GM19193 (cell line): Measurements from ENCODE around the gene RGS6.

Experiments
- POLR2A ChIP-seq: IDR thresholded peaks from 4 replicates; pipeline ENCODE4 v1.6.1; 2011; ENCODE audit not compliant: insufficient read depth, insufficient read length; ENCODE audit errors: extremely low read depth

RGS6 gene

GRCh38 chr14:72262771-72263170, 330.5 kb downstream of the RGS6 start:
- TF ChIP-seq POLR2A, result no peak

DNA sequence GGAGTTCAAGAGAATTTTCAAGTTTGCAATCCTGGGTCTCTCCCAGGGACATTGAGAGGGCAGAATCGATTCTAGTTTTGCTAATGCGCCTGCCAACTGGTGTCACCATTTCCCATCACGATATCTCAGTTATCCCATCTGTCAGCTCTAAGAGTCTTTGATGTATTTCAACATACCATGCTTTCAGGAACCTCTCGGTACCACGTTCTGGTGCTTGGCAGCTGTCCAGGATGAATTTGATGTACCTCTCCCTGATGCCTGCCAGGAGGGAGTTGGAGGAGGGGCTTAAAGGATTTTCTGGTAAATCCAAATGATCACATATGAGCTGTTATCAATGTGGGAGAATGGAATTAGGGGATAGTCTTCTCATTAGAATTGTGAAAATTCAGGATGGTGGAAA, 332.5 kb downstream of the RGS6 start:
- no peak for TF ChIP-seq POLR2A

DNA sequence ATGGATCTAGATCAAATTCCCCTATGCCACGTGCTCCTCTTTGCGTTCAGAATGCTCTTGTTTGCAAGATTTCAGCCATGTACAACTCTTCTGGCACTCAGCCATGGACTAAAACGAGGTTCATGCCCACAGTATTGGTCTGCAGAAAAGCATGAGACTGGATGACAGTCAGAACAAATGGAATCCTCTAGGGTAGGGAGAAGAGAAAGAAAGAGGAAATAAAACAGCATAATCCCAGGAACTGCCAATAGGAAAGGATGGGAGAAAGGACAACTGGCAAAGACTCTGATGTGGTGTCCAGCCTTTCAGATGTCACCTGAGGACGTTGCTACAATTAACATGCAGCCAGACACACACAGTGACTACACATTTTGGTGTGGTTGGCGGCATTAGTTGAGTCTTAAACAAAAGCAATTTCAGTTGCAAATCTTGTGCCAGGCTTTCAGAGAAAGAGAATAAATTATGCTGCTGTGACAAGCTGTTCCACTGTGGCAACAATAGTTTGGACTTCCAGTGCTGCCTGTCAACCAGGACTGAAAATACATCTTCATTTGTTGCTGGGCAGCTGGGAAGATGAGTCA, 338.0 kb downstream of the RGS6 start:
- no peak for TF ChIP-seq POLR2A

- no peak for TF ChIP-seq POLR2A
These were observed 338.5 kb downstream of the RGS6 start for GRCh38 chr14:72270749-72271148.

DNA sequence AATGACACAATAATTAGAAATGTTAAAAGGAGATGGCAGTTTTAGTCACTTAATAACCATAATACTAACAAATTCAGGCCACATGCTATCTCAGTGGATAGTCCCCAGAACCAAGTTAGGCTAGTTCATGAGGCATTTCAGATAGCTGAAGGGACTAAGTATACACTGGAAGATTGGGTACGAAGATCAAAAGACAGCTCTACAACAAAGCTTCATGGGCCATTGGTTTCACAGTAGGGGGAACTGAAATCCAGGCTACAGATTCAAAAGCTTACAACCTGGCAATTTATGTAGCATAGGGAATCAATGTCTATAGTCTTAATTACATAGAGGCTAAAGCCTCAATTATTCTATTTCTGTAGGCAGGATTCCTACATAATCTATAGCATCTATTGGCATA, 343.0 kb downstream of the RGS6 start:
- no peak for TF ChIP-seq POLR2A

DNA sequence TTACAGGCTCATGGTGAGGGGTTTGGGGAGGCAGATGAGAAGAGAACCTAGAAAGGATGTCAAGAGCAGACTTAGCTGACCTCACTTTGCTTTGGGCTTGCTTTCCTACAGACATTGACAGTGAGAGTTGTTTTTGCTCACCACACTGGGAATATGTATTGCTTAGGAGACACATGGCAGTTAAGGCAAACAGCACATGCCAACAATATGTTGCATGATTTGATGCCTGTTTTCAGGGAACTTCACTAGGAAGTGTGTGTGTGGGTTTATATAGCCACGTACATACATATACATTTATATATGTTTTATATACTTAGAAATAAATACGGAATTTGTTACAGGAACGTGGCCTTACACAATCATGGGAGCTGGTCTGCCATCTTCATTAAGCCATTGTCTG, 346.1 kb downstream of the RGS6 start:
- no peak for TF ChIP-seq POLR2A

- no peak for TF ChIP-seq POLR2A
These were observed 351.9 kb downstream of the RGS6 start for GRCh38 chr14:72284176-72284575.

GRCh38 chr14:72290241-72290640, 358.0 kb downstream of the RGS6 start:
- TF ChIP-seq POLR2A, result no peak

DNA sequence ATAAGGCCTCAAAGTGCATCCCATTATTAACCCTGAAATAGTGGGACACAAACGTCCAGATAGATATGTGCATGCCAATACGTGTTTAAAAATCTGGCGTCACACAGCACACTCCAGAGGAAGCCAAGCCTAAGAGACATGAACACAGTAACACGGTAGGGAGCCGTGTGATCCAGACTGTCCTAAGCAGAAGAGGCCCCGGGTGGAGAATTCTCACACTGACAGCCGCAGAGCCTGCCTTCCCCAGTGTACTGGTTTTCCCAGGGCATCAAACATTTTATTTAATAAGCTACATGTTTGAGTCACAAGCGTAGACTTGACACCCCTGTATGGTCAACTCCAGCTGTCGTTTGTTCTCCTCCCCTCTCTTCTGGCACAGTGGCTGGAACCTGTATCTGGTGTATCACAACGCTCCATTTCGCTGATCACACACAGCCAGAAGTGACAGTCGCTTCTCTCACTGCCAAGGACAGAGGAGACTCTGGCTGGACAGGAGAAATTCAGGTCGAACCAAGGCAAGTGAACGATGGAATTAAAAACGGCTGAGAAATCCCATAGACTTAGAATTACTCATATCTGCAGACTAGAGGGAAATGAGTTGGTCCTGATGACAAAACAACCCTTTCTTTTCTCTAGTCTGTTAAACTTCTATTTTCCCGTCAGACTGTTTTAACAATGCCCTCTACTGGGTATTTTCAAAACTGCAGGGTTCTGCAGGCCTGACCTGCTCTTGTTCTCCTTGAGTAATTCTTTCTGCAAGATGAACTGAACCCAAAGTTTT, 359.9 kb downstream of the RGS6 start:
- TF ChIP-seq POLR2A, result no peak

- TF ChIP-seq POLR2A, result no peak
These were observed 360.4 kb downstream of the RGS6 start for GRCh38 chr14:72292689-72293024.

DNA sequence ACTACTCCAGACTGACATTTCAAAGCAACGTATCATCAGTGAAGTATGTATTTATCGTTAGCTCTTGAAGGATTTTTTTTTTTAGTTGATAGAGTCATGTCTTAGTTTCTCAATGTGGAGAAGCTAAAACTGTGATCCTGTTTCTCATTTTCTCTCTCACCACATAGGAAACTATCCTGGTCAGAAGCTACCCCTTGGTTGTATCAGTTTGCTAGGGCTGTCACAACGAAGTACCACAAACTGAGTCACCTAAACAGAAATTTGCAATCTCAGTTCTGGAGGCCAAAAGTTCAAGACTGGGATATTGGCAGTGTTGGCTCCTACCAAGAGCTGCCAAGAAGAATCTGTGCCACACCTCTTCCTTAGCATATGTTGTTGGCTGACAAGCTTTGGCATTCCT, 369.1 kb downstream of the RGS6 start:
- no peak for TF ChIP-seq POLR2A

DNA sequence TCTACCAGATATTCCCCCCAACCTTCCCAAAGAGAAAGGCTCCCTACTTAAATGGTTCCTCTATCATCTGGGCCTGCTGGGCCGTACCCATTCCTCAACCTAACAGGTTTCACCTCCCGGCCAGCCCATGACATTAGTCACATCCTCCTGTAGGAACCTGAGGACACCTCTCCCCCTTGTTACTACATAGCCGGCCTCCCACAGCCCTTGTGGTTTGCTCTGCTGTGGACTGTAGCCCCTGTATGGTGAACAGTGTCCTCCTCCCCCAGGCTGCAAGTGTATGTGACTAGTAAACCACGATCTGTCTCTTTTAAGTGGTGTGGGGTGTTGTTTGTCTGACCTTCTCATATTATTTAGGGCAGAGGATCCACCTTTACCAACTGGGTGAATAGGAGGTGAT, 371.7 kb downstream of the RGS6 start:
- no peak for TF ChIP-seq POLR2A

DNA sequence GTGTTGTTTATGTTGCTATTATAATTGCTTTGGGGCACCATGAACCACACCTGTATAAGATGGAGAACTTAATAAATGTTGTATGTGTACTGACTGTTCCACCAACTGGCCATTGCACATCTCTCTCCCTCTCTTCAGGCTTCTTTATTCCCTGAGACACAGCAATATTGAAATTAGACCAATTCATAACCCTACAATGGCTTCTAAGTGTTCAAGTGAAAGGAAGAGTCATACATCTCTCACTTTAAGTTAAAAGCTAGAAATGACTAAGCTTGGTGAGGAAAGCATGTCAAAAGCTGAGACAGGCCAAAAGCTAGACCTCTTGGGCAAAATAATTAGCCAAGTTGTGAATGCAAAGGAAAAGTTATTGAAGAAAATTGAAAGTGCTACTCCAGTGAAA, 373.3 kb downstream of the RGS6 start:
- TF ChIP-seq POLR2A, result no peak

DNA sequence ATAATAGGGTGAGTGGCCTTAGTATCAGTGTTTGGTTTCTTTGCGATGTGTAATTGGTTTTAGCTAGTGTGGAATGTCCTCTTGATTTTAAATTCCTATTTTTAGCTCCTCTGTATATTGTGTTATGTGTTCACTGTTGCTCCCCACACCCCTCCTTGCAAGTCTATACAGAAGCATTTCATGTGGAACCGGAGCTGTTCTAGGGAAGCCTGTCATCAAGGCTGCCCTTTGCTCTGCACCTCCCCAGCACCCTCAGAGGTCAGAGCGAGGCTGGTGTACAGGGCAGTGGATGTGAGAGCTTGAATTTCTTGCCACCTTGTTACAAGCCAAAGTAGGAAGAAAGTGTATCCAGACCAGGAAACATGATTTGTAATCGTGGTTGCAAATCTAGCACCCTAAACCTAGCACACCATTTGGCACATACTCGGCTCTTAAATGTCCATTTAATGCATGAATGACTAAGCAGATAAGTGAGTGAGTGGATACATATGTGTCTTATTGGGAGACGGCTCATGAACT, 376.8 kb downstream of the RGS6 start:
- no peak for TF ChIP-seq POLR2A

GRCh38 chr14:72311116-72311515, 378.9 kb downstream of the RGS6 start:
- no peak for TF ChIP-seq POLR2A

DNA sequence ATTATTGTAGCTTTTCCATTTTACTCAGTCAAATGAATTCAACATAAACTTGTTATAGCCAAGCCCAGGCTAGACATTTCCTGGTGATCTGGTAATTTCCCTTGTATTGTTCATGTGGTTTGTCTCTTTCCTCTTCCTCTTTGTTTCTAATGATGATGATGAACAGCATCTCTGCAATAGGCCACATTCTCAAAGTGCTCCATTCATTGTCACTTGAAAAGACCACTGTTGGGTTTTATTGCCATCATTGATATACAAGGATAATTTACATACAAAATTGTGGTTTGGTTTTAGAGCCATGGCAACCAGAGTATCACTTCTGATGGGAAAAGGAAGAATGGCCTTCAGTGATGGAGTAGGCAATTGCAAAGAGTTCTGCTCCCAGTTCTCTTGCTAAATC, 379.3 kb downstream of the RGS6 start:
- TF ChIP-seq POLR2A, result no peak
